HG03439 (cell line): ENCODE results near the gene USP13.

Experiments used
- ATAC-seq: cut with Tn5 transposase; IDR thresholded peaks from one replicate; pipeline ENCODE4 v1.9.1; 2021; ENCODE audit warnings: mild to moderate bottlenecking, moderate library complexity; ENCODE audit not compliant: unreplicated experiment

USP13 gene

GRCh38 chr3:179732661-179733348 is 80.0 kb downstream of the USP13 start:
- ATAC-seq, result no peak

- ATAC-seq, result no peak
Measured at GRCh38 chr3:179733797-179734196, 81.0 kb downstream of the USP13 start.

DNA sequence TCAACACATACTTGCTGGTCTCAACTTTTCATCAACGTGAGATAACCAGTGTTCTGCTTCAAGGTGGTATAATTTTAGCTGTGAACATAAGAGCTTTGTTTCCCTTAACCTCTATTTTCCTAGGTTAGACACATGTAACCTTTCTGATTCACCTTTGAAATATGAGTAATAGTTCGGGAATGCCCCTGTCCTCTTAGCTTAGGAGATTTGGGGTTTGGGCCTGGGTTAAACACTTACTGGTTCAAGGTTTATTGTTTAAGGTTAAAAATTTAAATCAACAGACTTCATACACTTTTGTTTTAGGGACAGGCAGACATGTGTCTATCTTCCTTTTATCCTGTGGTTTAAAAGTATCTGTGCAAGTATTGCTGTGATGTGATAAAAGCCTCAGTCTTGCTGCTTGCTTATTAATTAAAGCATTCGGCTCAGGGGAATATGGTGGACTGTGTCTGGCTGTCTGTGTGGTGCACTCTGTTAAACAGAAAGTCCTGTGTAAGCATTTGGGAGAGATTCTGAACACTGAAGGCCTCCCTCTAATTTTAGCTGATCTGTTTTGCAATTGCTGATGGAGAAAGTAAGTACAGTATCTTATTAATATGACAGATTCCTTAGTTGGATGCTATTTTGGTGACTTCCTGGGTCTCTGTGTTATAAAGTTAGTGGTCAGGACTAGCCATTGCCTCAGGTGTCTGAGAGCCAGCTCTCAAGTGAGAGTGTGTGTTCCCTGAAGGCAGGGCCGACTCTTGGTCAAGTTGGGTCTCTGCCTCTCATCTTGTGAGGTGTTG is 81.8 kb downstream of the USP13 start:
- no peak for ATAC-seq

DNA sequence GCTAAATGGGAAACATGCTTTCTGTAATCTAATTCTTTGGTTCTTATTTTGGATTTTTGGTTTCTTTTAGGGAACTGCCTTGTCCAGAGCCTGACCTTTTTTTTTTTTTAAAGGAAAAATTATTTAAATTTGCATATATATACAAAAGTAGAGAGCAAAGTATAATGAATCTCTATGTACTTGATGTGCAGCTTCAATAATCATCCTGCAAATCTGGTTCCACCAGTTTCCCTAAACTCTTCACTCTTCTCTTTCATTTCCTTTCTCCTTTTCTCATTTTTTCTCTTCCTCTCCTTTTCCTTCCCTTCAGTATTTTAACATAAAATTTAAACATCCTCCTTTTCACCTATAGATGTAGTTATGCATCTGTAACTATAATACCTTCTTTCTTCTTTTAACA is 82.5 kb downstream of the USP13 start:
- ATAC-seq, result no peak

DNA sequence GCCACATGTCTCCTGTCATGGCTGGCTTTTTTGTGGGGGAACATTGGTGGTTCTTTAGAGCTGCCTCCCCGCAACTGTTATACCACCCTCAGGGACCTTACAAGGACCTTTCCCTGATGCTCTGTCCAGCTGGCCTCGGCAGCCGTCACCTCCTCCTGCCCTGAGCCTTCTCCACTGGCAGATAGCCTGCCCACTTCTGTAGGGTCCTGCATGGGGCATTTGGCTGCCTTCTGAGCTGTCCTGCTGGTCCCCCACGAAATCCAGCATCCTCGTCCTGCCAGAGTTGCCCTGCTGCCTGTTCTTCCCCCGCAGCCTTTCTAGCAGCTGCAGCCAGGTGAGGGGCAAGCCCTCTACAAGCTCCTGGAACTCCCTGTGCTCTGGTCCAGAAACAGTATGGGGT is 86.2 kb downstream of the USP13 start:
- ATAC-seq, result no peak

- no peak for ATAC-seq
Measured at GRCh38 chr3:179739816-179740594, 87.2 kb downstream of the USP13 start.

GRCh38 chr3:179743913-179744312 is 91.1 kb downstream of the USP13 start:
- no peak for ATAC-seq

- ATAC-seq, result no peak
Measured at GRCh38 chr3:179744667-179745066, 91.8 kb downstream of the USP13 start.

DNA sequence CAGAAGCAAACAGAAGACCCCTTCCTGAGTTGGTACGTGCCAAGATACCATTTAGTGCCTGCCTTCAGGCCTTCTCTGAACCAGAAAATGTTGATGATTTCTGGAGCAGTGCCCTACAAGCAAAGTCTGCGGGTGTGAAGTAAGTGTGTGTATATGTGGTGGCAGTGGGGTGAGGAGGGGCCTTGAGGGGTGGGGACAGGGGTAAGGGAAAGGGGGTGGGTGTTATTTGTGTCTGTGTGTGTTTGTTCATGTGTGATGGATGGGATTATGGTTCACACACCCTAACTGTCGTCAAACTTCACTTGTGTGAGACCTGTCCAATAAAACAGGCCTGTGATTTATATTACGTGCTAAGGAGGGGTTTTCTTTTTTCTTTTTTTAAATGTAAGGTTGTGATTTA is 92.2 kb downstream of the USP13 start:
- no peak for ATAC-seq

GRCh38 chr3:179745716-179746115 is 92.9 kb downstream of the USP13 start:
- no peak for ATAC-seq

DNA sequence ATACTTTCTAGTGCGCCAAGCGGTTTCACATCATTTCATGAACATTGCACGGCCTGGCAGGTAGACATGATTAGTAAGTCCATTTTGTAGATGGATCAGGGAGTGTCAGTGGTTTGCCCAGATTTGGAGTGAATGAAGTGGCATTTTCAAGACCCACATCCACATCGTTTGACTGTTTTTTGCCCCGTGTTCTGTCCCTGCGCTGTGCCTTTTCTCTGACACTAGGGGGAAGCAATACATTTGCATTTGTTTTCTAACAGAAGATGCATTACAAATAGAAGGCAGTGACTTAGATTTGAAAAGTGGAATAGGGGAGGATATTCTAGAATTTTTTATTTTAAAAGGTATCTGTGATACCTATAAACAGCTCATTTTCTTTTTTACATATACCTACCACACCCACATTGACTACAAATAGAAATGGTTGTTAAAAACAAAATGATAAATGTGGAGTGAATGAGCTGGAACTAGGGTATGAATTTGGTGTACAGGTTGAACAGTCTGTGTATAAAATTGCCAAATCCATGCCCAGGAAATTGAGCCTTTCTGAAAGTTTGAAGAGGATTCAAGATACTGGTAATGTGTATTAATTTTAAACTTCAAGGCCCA is 98.0 kb downstream of the USP13 start:
- no peak for ATAC-seq

DNA sequence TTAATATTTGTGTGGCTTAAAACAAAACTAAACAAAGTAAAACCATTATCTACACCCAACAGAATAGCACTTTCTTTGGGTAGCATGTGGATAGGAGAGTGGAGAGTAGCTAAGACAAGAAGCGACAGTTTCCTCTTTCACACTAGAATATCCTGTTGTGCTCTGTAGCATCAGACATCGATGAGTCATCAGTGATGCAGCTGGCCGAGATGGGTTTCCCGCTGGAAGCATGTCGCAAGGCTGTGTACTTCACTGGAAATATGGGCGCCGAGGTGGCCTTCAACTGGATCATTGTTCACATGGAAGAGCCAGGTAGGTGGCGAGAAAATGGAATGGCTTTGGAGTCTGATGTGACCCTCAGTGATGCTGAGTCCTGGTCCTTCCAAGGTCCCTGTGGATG is 108.1 kb downstream of the USP13 start:
- no peak for ATAC-seq

GRCh38 chr3:179765396-179765795 is 112.6 kb downstream of the USP13 start:
- ATAC-seq, result no peak

DNA sequence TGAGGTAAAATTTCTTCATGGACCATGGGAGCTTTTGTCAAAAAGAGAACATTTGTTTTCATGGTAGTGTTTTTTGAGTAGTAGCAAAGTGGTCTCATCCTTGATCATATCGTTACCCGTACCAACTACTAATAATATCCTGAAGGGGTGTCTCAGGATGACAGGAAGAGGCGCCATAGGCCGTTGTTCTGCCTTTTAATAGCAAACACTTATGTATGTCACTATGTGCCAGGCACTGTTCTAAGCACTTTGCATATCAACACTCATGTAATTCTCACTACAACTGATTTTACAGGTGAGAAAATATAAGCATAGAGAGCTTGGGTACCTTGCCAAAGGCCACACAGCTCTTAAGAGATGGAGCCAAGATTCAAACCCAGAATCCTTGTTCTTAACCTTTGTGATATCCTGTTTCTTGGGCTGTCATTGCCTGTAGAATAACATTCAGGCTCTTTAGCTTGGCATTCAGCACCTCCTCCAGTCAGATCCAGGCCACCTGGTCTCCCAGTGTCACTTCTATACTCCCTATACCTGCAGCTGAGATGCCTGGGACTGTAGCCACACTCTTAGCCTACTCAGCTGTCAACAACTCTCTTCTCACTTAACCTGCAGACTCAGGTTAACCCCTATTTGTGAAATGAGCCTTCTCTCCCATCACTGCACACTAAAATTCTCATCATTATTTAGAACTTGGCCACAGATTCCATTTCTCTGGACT is 113.7 kb downstream of the USP13 start:
- no peak for ATAC-seq

DNA sequence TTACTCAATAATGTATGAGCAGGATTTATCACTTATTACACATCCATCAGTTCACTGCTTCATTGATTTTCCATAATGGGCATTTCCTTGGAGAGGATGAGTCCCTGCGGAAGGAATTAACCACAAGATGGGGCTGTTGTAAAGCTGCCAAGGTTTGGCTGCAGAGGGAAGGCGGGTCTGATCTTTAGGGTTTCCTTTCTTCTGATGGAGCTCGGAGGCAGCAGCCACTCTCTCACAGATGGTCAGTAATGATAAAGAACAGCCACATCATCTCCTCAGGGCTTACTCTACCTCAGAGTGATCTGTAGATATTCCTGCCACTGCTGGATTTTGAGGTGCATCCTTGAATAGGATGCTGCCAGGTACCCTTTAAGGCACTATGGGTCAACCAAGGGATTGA is 115.2 kb downstream of the USP13 start:
- no peak for ATAC-seq

DNA sequence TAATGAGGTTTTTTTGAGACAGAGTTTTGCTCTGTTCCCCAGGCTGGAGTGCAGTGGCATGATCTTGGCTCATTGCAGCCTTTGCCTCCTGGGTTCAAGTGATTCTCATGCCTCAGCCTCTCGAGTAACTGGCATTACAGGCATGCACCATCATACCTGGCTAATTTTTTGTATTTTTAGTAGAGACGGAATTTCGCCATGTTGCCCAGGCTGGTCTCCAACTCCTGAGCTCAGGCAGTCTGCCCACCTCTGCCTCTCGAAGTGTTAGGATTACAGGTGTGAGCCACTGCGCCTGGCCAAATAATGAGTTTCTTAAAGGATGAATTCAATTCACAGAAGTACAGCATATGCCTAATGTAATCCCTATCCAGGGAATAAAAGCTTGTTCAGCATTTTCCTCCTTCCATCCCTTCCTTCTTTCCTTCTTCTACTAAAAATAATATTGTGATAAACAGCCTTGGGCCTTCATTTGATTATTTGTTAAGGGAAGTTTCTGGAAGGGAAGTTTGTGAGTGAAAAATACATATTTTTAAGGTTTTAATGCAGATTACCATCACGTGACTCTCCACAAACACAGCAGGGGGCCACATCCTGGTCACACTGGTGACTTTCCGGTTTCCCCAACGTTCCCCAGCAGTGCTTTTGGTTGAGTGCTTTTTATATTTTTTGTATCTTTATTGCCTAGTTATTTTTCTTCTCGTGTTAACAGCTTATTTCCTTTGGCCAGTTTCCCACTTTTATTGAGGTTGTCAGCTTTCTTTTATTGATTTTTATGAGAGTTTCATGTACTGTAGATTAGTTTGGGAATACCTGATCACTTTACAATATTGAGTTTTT is 116.8 kb downstream of the USP13 start:
- no peak for ATAC-seq

DNA sequence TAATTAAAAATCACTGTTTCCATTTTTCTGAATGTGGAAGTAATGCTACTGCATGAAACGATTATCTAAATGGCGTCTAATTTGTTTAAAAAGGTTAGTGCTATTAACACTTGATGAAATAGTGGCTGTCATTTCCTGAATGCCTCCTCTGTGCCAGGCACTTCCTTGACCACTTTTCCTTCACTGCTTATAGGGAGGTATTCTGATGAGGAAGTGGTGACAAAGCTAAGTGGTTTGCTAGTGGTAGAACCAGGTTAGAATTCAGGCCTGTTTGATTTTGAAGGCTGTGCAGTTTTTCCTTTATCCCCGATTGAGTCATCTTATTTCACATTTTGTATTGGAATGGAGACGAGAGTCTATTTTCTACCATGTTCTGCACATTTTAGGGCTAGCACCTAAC is 119.0 kb downstream of the USP13 start:
- no peak for ATAC-seq

DNA sequence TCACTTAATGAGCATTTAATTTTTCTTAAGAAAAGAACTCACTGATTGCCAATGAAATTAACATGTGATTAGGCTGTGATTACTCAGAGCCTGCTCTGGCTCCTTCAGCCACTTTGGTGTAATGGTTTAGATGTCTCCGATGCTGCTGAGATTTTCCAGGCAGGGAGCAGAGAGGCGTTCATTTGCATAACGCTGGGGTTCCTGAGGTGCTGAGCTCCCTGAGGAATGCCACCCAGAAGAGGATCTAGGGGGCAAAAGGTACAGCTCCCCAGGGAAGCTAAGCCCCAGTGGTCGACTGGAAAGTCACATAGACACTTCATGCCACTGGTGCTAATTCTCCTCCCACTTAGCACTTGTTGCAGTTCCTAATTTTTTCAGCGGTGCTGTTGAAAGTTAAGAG is 119.5 kb downstream of the USP13 start:
- no peak for ATAC-seq

DNA sequence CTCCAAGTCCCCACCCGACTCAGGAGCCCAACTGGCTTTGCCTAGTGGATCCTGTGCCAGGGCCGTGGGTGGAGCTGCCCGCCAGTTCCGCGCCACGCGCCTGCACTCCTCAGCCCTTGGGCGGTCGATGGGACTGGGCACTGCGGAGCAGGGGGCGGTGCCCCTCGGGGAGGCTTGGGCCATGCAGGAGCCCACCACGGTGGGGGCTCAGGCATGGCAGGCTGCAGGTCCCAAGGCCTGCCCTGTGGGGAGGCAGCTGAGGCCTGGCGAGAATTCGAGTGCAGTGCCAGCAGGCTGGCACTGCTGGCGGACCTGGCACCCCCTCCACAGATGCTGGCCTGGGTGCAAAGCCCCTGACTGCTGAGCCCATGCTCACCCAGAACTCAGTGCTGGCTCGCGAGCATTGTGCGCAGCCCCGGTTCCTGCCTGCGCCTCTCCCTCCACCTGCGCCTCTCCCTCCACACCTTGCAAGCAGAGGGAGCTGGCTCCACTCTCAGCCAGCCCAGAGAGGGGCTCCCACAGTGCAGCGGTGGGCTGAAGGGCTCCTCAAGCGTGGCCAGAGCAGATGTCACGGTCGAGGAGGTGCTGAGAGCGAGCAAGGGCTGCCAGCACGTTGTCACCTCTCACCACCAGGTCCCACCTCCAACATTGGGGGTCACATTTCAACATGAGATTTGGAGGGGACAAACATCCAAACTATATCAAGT is 122.7 kb downstream of the USP13 start:
- no peak for ATAC-seq
